ENCODE results near the gene NAALADL2. TPM values are rescaled to one million over a fixed set of nuclear protein-coding genes. Genes with fewer than 3 reads are reported as not detected.

NAALADL2 gene
- total RNA-seq, 1 donor from 2014 or later, result 2.2 TPM

GRCh38 chr3:174957081-174957480 is 97.9 kb downstream of the NAALADL2 start:
- intact Hi-C loops (cut with DNase I), result no loop called here
- DNase-seq, result no peak
- ATAC-seq (ENCODE audit: poor library complexity), result no peak

- ATAC-seq (ENCODE audit: poor library complexity), result no peak
- intact Hi-C loops (cut with DNase I), result no loop called here
- DNase-seq, result no peak
Observed at GRCh38 chr3:174957551-174958001, 98.4 kb downstream of the NAALADL2 start.

- ATAC-seq (ENCODE audit: poor library complexity) (no peak), DNase-seq (no peak)
- intact Hi-C loops (cut with DNase I), result no loop called here
Observed at GRCh38 chr3:174958671-174959328, 99.7 kb downstream of the NAALADL2 start.

- ATAC-seq (ENCODE audit: poor library complexity) (no peak), DNase-seq (no peak)
- intact Hi-C loops (cut with DNase I), result no loop called here
Observed at GRCh38 chr3:174959556-174960065, 100.5 kb downstream of the NAALADL2 start.

GRCh38 chr3:174960898-174961297 is 101.8 kb downstream of the NAALADL2 start:
- ATAC-seq (ENCODE audit: poor library complexity), result no peak
- DNase-seq, result no peak
- intact Hi-C loops (cut with DNase I), result no loop called here

- intact Hi-C loops (cut with DNase I), result no loop called here
- DNase-seq (no peak), ATAC-seq (ENCODE audit: poor library complexity) (no peak)
Observed at GRCh38 chr3:174973465-174973864, 114.3 kb downstream of the NAALADL2 start.

- ATAC-seq (ENCODE audit: poor library complexity) (no peak), DNase-seq (no peak)
- intact Hi-C loops (cut with DNase I), result no loop called here
Observed at GRCh38 chr3:174986685-174987084, 127.6 kb downstream of the NAALADL2 start.

- ATAC-seq (ENCODE audit: poor library complexity) (no peak), DNase-seq (no peak)
- intact Hi-C loops (cut with DNase I), result no loop called here
Observed at GRCh38 chr3:175001091-175001490, 142.0 kb downstream of the NAALADL2 start.

- no peak for DNase-seq
- intact Hi-C loops (cut with DNase I), result no loop called here
- no peak for ATAC-seq (ENCODE audit: poor library complexity)
Observed at GRCh38 chr3:175002732-175003143, 143.6 kb downstream of the NAALADL2 start.

- ATAC-seq (ENCODE audit: poor library complexity) (no peak), DNase-seq (no peak)
- intact Hi-C loops (cut with DNase I), result no loop called here
Observed at GRCh38 chr3:175003590-175003989, 144.5 kb downstream of the NAALADL2 start.

GRCh38 chr3:175005193-175005592 is 146.1 kb downstream of the NAALADL2 start:
- intact Hi-C loops (cut with DNase I), result no loop called here
- DNase-seq (no peak), ATAC-seq (ENCODE audit: poor library complexity) (no peak)

- DNase-seq, result no peak
- intact Hi-C loops (cut with DNase I), result no loop called here
- ATAC-seq (ENCODE audit: poor library complexity), result no peak
Observed at GRCh38 chr3:175005881-175006280, 146.7 kb downstream of the NAALADL2 start.

- intact Hi-C loops (cut with DNase I), result no loop called here
- ATAC-seq (ENCODE audit: poor library complexity) (no peak), DNase-seq (no peak)
Observed at GRCh38 chr3:175007306-175007705, 148.2 kb downstream of the NAALADL2 start.

GRCh38 chr3:175009295-175009694 is 150.2 kb downstream of the NAALADL2 start:
- intact Hi-C loops (cut with DNase I), result no loop called here
- no peak for ATAC-seq (ENCODE audit: poor library complexity)

GRCh38 chr3:175015056-175015635 is 156.0 kb downstream of the NAALADL2 start:
- no peak for ATAC-seq (ENCODE audit: poor library complexity)
- no peak for DNase-seq
- intact Hi-C loops (cut with DNase I), result no loop called here

More at GRCh38 chr3:175009295-175009694, 150.2 kb downstream of the NAALADL2 start:
- DNase-seq, result no peak

GRCh38 chr3:175018946-175019727 is 160.0 kb downstream of the NAALADL2 start:
- intact Hi-C loops (cut with DNase I), result no loop called here
- ATAC-seq (ENCODE audit: poor library complexity) (no peak), DNase-seq (no peak)

GRCh38 chr3:175020101-175020500 is 161.0 kb downstream of the NAALADL2 start:
- ATAC-seq (ENCODE audit: poor library complexity) (no peak), DNase-seq (no peak)
- intact Hi-C loops (cut with DNase I), result no loop called here

GRCh38 chr3:175029828-175030227 is 170.7 kb downstream of the NAALADL2 start:
- DNase-seq (no peak), ATAC-seq (ENCODE audit: poor library complexity) (no peak)
- intact Hi-C loops (cut with DNase I), result no loop called here

- no peak for ATAC-seq (ENCODE audit: poor library complexity)
- no peak for DNase-seq
- intact Hi-C loops (cut with DNase I), result no loop called here
Observed at GRCh38 chr3:175039875-175040274, 180.7 kb downstream of the NAALADL2 start.

- ATAC-seq (ENCODE audit: poor library complexity) (no peak), DNase-seq (no peak)
- intact Hi-C loops (cut with DNase I), result no loop called here
Observed at GRCh38 chr3:175041369-175041768, 182.2 kb downstream of the NAALADL2 start.
